Transverse colon (tissue), 4 donors: ENCODE measurements around the gene FAM114A2. TPM values are rescaled to one million over a fixed set of nuclear protein-coding genes. Genes with fewer than 3 reads are reported as not detected.

ENCODE experiments used
- DNase-seq: peaks from one replicate; pipeline ENCODE4 v3.0.0-alpha.2; 2019
- H3K27ac ChIP-seq, 4 donors: fragments of 200-600 bp; sonication (generic); 2 replicates each; pipeline ENCODE4 v1.5.1; 2016 to 2018; ENCODE audit warnings: inconsistent platforms in 4 of 4
- H3K27me3 ChIP-seq: fragments of 200-600 bp; sonication (generic); 2 replicates; pipeline ENCODE4 v1.5.1; 2017; ENCODE audit warnings: inconsistent platforms
- H3K36me3 ChIP-seq, 4 donors: fragments of 200-600 bp; sonication (generic); 2 replicates each; pipeline ENCODE4 v1.5.1; 2017 to 2019; ENCODE audit warnings: inconsistent platforms in 4 of 4
- H3K4me1 ChIP-seq, 4 donors: fragments of 200-600 bp; sonication (generic); 2 replicates each; pipeline ENCODE4 v1.5.1; 2017 to 2020; ENCODE audit warnings: inconsistent platforms in 4 of 4
- H3K4me3 ChIP-seq, 4 donors: fragments of 200-600 bp; sonication (generic); 1 replicate in 1 of 4; 2 replicates in 3 of 4; pipeline versions ENCODE4 v1.5.1 to v1.6.1; 2017 to 2019; ENCODE audit warnings: inconsistent platforms in 4 of 4
- H3K9me3 ChIP-seq, 2 donors: fragments of 200-600 bp; sonication (generic); 2 replicates each; pipeline ENCODE4 v1.5.1; 2017 to 2019; ENCODE audit warnings: inconsistent platforms in 2 of 2
- CTCF ChIP-seq, 5 experiments: fragments of 200-600 bp in 3 of 5; fragments of 450-650 bp in 2 of 5; sonication (generic) in 3 of 5; IDR thresholded peaks; 1 replicate in 2 of 5; 2 replicates in 3 of 5; pipeline ENCODE4 v1.5.1; 2016 to 2017; ENCODE audit warnings: antibody characterized with exemption in 5 of 5, inconsistent platforms in 3 of 5, mild to moderate bottlenecking in 2 of 5, moderate library complexity in 1 of 5
- EP300 ChIP-seq: sonication (generic); formaldehyde crosslinking; IDR thresholded peaks from one replicate; pipeline ENCODE4 v1.6.1; 2017; ENCODE audit warnings: antibody characterized with exemption, low read depth
- POLR2A ChIP-seq: fragments of 450-650 bp; IDR thresholded peaks from one replicate; pipeline ENCODE4 v1.6.1; 2016; ENCODE audit warnings: antibody characterized with exemption, mild to moderate bottlenecking, moderate library complexity
- POLR2AphosphoS5 ChIP-seq, 3 donors: sonication (generic); formaldehyde crosslinking; IDR thresholded peaks; one replicate each; pipeline ENCODE4 v1.6.1; 2016; ENCODE audit warnings: antibody characterized with exemption in 3 of 3
- WGBS, 2 donors: methylation state at CpG; one replicate each; pipeline ENCODE4 v1.1.5; 2018; ENCODE audit warnings: low coverage in 1 of 2; 5-methylcytosine and 5-hydroxymethylcytosine counted together
- in situ Hi-C, 4 donors: fragments of 200-750 bp; cut with MboI; loops; one replicate each; pipeline versions ENCODE4 v1.15.0 to v1.15.1; 2017; ENCODE audit warnings: low sequenced_read_pairs in 3 of 4, low pct_ligation_motif_present in 1 of 4, low pct_unique_long_range_greater_than_20kb in 1 of 4
- intact Hi-C: fragments of 100-400 bp; cut with DNase I; formaldehyde crosslinking; loops from one replicate; pipeline ENCODE4 v1.15.1; 2023; ENCODE audit warnings: low total_unique reads
- total RNA-seq, 4 donors: library from RNA; depleted of rRNA; stranded (reverse); fragments of >200 nt; gene quantifications; one replicate each; pipeline ENCODE4 v1.1.0, GENCODE V29; 2016

FAM114A2 gene
- total RNA-seq: 10 to 100 TPM in 2 of 4 donors, 1 to 10 TPM in 2; 4.5 to 18.0 (median 10.6) TPM

GRCh38 chr5:154038707-154039457 is at the start of gene FAM114A2, which contains the start of gene MFAP3:
TSS of gene FAM114A2 (minus strand) at chr5:154038910. CDS start at chr5:154034953, 3,957 bp downstream.
TSS of gene MFAP3 (plus strand) at chr5:154038967. CDS start at chr5:154049723, 10,756 bp downstream.
- Histone ChIP-seq H3K4me1 (peaks cover 0 to 39% (median 13%) of the 10 kb centered on the region in 4 donors), H3K9me3 (no peaks in the 10 kb centered on the region), H3K27me3 (no peaks in the 10 kb centered on the region), H3K36me3 (no peaks in the 10 kb centered on the region), H3K4me3 (peak within 1 kb of the TSS; percentile 68 to 90 (median 72)), H3K27ac (peak within 1 kb of the TSS; percentile 87 to 95 (median 90))
- WGBS, 2 donors: 0 to 1% methylated on average over 11 to 48 of the region's 51 CpGs
- TF ChIP-seq POLR2A (peak; percentile 93), CTCF (IDR thresholded peaks at IDR 0.05) (no peak), EP300 (no peak), POLR2AphosphoS5 (IDR thresholded peaks at IDR 0.05) (peak; percentile 95 to 97 (median 96))
- intact Hi-C loops (no loop called here), in situ Hi-C loops (no loop called here)
- DNase-seq: peak; percentile 93

- TF ChIP-seq EP300 (no peak), CTCF (IDR thresholded peaks at IDR 0.05) (no peak), POLR2AphosphoS5 (IDR thresholded peaks at IDR 0.05) (no peak), POLR2A (no peak)
- Histone ChIP-seq H3K4me3 (no peak overlapping the region), H3K9me3 (no peaks in the 10 kb centered on the region), H3K4me1 (peaks cover 0 to 7% (median 0%) of the 10 kb centered on the region in 4 donors), H3K36me3 (no peaks in the 10 kb centered on the region), H3K27ac (no peak overlapping the region), H3K27me3 (no peaks in the 10 kb centered on the region)
- WGBS, 2 donors: 18 to 29% methylated on average over 1 to 2 of the region's 2 CpGs
- intact Hi-C loops: no loop called here
- in situ Hi-C loops: loop anchor here in 3 of 4 donors (5.0 to 10.0 kb wide), 3 partner anchors 85 to 98 kb away; no protein-coding TSS in a partner anchor
- DNase-seq: no peak
These were observed 48.5 kb upstream of the FAM114A2 start for GRCh38 chr5:154087260-154087659.

GRCh38 chr5:154086641-154087040 is 47.9 kb upstream of the FAM114A2 start:
- peaks cover 0 to 3% (median 0%) of the 10 kb centered on the region in 4 donors for H3K4me1 ChIP-seq
- no peaks in the 10 kb centered on the region for H3K9me3 ChIP-seq
- H3K27me3 ChIP-seq: no peaks in the 10 kb centered on the region
- H3K27ac ChIP-seq: no peak overlapping the region
- no peak overlapping the region for H3K4me3 ChIP-seq
- TF ChIP-seq POLR2A (no peak), EP300 (no peak), CTCF (IDR thresholded peaks at IDR 0.05) (no peak), POLR2AphosphoS5 (IDR thresholded peaks at IDR 0.05) (no peak)
- intact Hi-C loops: no loop called here
- DNase-seq: no peak
- 71 to 75% methylated on average over 4 of the region's 4 CpGs for WGBS, 2 donors
- in situ Hi-C loops: loop anchor here in 3 of 4 donors (5.0 to 10.0 kb wide), 3 partner anchors 86 to 98 kb away; no protein-coding TSS in a partner anchor
- H3K36me3 ChIP-seq: no peaks in the 10 kb centered on the region

GRCh38 chr5:154086146-154086545 is 47.4 kb upstream of the FAM114A2 start:
- intact Hi-C loops: no loop called here
- DNase-seq: no peak
- H3K9me3 ChIP-seq: no peaks in the 10 kb centered on the region
- no peak overlapping the region for H3K4me3 ChIP-seq
- WGBS, 2 donors: 60 to 77% methylated on average over 1 to 3 of the region's 3 CpGs
- no peaks in the 10 kb centered on the region for H3K4me1 ChIP-seq
- in situ Hi-C loops: loop anchor here in 3 of 4 donors (5.0 to 10.0 kb wide), 3 partner anchors 86 to 99 kb away; no protein-coding TSS in a partner anchor
- TF ChIP-seq EP300 (no peak), CTCF (IDR thresholded peaks at IDR 0.05) (no peak), POLR2A (no peak), POLR2AphosphoS5 (IDR thresholded peaks at IDR 0.05) (no peak)
- H3K27me3 ChIP-seq: no peaks in the 10 kb centered on the region
- no peak overlapping the region for H3K27ac ChIP-seq
- H3K36me3 ChIP-seq: no peaks in the 10 kb centered on the region
